Measurements from ENCODE around the gene FAM47A. TPM values are rescaled to one million over a fixed set of nuclear protein-coding genes. Genes with fewer than 3 reads are reported as not detected.

FAM47A gene
- not detected for total RNA-seq

- no peaks in the 10 kb centered on the region for H3K36me3 ChIP-seq
- H3K4me1 ChIP-seq = no peaks in the 10 kb centered on the region
- DNase-seq (ENCODE audit: low spot score) = no peak
- H3K9me3 ChIP-seq = no peaks in the 10 kb centered on the region
- no peaks in the 10 kb centered on the region for H3K27me3 ChIP-seq
- no peak for TF ChIP-seq CTCF (IDR thresholded peaks at IDR 0.05)
- no peak within 1 kb of the TSS for H3K4me3 ChIP-seq
- no peak within 1 kb of the TSS for H3K27ac ChIP-seq
These were observed at the start of gene FAM47A for GRCh38 chrX:34132028-34132427. Gene FAM47A (minus strand): TSS chrX:34132314. CDS start chrX:34132278, 36 bp downstream.

- Histone ChIP-seq H3K9me3 (no peaks in the 10 kb centered on the region), H3K4me1 (no peaks in the 10 kb centered on the region), H3K36me3 (no peaks in the 10 kb centered on the region), H3K27ac (no peak overlapping the region), H3K4me3 (no peak overlapping the region), H3K27me3 (no peaks in the 10 kb centered on the region)
- TF ChIP-seq CTCF (IDR thresholded peaks at IDR 0.05) = no peak
- no peak for DNase-seq (ENCODE audit: low spot score)
These were observed 15.2 kb upstream of the FAM47A start for GRCh38 chrX:34147345-34147744.

GRCh38 chrX:34146906-34147305 lies 14.8 kb upstream of the FAM47A start:
- DNase-seq (ENCODE audit: low spot score) = no peak
- no peak for TF ChIP-seq CTCF (IDR thresholded peaks at IDR 0.05)
- H3K27me3 ChIP-seq = no peaks in the 10 kb centered on the region

GRCh38 chrX:34144246-34144645 lies 12.1 kb upstream of the FAM47A start:
- Histone ChIP-seq H3K27ac (no peak overlapping the region), H3K9me3 (no peaks in the 10 kb centered on the region), H3K36me3 (no peaks in the 10 kb centered on the region), H3K4me1 (no peaks in the 10 kb centered on the region), H3K27me3 (no peaks in the 10 kb centered on the region), H3K4me3 (no peak overlapping the region)
- no peak for TF ChIP-seq CTCF (IDR thresholded peaks at IDR 0.05)
- DNase-seq (ENCODE audit: low spot score) = no peak

More at GRCh38 chrX:34146906-34147305, 14.8 kb upstream of the FAM47A start:
- no peaks in the 10 kb centered on the region for H3K9me3 ChIP-seq
- H3K27ac ChIP-seq = no peak overlapping the region
- H3K4me1 ChIP-seq = no peaks in the 10 kb centered on the region
- no peaks in the 10 kb centered on the region for H3K36me3 ChIP-seq
- no peak overlapping the region for H3K4me3 ChIP-seq

GRCh38 chrX:34140816-34141215 lies 8.7 kb upstream of the FAM47A start:
- H3K4me1 ChIP-seq = no peaks in the 10 kb centered on the region
- H3K27me3 ChIP-seq = no peaks in the 10 kb centered on the region
- no peaks in the 10 kb centered on the region for H3K36me3 ChIP-seq
- no peaks in the 10 kb centered on the region for H3K9me3 ChIP-seq
- H3K4me3 ChIP-seq = no peak overlapping the region
- TF ChIP-seq CTCF (IDR thresholded peaks at IDR 0.05) = no peak
- no peak overlapping the region for H3K27ac ChIP-seq
- no peak for DNase-seq (ENCODE audit: low spot score)

GRCh38 chrX:34130980-34131744 lies 952 bp downstream of the FAM47A start:
- Histone ChIP-seq H3K9me3 (no peaks in the 10 kb centered on the region), H3K27ac (no peak overlapping the region), H3K36me3 (no peaks in the 10 kb centered on the region), H3K4me3 (no peak overlapping the region), H3K4me1 (no peaks in the 10 kb centered on the region), H3K27me3 (no peaks in the 10 kb centered on the region)
- TF ChIP-seq CTCF (IDR thresholded peaks at IDR 0.05) = no peak
- no peak for DNase-seq (ENCODE audit: low spot score)

Data from right atrium auricular region (tissue), 2 donors.